HG02571 (cell line): ENCODE results near the gene RAB7A.
"Not testable (repeated sequence)": the region's sequence is repeated elsewhere in the genome, so short reads cannot be mapped to it uniquely, and the experiment has no call there.

Source experiments
- ATAC-seq: cut with Tn5 transposase; IDR thresholded peaks from one replicate; pipeline ENCODE4 v1.9.1; 2021; ENCODE audit warnings: mild to moderate bottlenecking, moderate library complexity; ENCODE audit not compliant: unreplicated experiment

Gene RAB7A

GRCh38 chr3:128815318-128816064 lies 89.5 kb downstream of the RAB7A start:
- no peak for ATAC-seq

- no peak for ATAC-seq
Measured at GRCh38 chr3:128818186-128818787, 92.3 kb downstream of the RAB7A start.

- ATAC-seq: no peak
Measured at GRCh38 chr3:128820252-128820839, 94.4 kb downstream of the RAB7A start.

- no peak for ATAC-seq
Measured at GRCh38 chr3:128823008-128823407, 97.0 kb downstream of the RAB7A start.

GRCh38 chr3:128823631-128824030 lies 97.6 kb downstream of the RAB7A start:
- ATAC-seq: no peak

GRCh38 chr3:128824132-128824850 lies 98.3 kb downstream of the RAB7A start:
- ATAC-seq: no peak

- no peak for ATAC-seq
Measured at GRCh38 chr3:128825117-128825725, 99.2 kb downstream of the RAB7A start.

GRCh38 chr3:128829087-128829486 lies 103.1 kb downstream of the RAB7A start:
- not testable (repeated sequence) for ATAC-seq

- not testable (repeated sequence) for ATAC-seq
Measured at GRCh38 chr3:128829925-128830625, 104.1 kb downstream of the RAB7A start.

- not testable (repeated sequence) for ATAC-seq
Measured at GRCh38 chr3:128830762-128831161, 104.8 kb downstream of the RAB7A start.

GRCh38 chr3:128832979-128833378 lies 107.0 kb downstream of the RAB7A start:
- not testable (repeated sequence) for ATAC-seq

GRCh38 chr3:128835096-128835495 lies 109.1 kb downstream of the RAB7A start:
- no peak for ATAC-seq

- ATAC-seq: no peak
Measured at GRCh38 chr3:128841926-128842920, 116.2 kb downstream of the RAB7A start.

GRCh38 chr3:128844502-128844901 lies 118.5 kb downstream of the RAB7A start:
- ATAC-seq: no peak

GRCh38 chr3:128845119-128845777 lies 119.3 kb downstream of the RAB7A start:
- peak; percentile 8 for ATAC-seq

GRCh38 chr3:128845778-128846485 lies 119.9 kb downstream of the RAB7A start:
- ATAC-seq: peak; percentile 57

- ATAC-seq: no peak
Measured at GRCh38 chr3:128846486-128846891, 120.5 kb downstream of the RAB7A start.
